ENCODE measurements around the gene PEX14.
"Not testable (repeated sequence)": the region's sequence is repeated elsewhere in the genome, so short reads cannot be mapped to it uniquely, and the experiment has no call there.

Gene PEX14

GRCh38 chr1:10494418-10494753 is 19.6 kb downstream of the PEX14 start:
- DNase-seq (ENCODE audit: low read depth in 4 of 4, low spot score in 1 of 4) = no peak

DNA sequence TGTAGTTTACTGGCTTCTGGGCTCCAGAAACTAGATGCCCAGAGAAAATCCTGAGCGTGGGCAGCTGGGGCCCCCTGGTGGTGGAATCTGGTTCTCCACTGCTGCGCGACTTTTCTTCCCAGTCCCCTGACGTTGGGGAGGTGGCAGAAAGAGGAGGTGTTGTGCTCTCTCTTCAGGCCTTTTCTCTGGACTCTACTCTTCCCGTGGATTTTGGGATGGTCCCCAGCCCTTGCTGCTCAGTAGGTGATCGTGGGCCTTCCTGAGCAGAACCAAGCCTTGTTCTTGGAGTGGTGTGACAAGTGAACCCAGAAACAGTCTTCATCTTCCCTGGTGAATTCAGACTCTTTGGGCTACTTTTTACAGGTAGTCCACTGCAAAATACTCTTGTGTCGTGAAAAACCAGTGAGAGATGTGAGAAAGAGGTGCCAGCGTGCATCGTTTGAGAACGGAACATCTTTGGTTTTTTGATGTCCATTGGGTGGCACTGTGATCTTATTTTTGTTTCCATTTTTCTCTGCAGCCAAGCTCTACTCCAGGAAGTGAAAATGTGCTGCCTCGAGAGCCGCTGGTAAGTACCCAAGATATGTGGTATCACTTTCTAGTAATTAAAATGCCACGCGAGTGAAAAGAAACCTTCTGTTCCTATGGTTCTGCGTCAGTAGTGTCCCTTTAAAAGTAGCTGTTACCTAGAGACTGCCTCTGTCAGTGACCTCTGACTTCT is 20.2 kb downstream of the PEX14 start:
- DNase-seq (ENCODE audit: low read depth in 4 of 4, low spot score in 1 of 4) = peak; percentile 60 to 72 (median 69)

DNA sequence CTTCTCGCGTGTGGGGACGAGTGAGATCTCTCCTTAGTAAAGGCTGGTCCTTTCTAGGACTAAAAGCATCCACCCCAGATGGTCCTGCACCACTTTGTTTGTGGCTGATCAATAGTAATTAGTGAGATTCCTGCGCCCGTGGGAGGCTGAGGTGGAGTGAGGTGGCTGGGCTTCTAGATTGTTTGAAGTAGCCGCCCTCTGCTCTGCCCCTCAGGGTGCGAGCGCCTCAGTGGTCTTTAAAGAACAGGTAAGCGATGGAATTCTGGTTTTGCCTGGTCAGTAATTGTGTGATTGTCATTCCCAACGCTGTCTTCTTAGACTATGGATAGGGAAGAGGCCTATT is 20.7 kb downstream of the PEX14 start:
- DNase-seq (ENCODE audit: low read depth in 4 of 4, low spot score in 1 of 4) = no peak

DNA sequence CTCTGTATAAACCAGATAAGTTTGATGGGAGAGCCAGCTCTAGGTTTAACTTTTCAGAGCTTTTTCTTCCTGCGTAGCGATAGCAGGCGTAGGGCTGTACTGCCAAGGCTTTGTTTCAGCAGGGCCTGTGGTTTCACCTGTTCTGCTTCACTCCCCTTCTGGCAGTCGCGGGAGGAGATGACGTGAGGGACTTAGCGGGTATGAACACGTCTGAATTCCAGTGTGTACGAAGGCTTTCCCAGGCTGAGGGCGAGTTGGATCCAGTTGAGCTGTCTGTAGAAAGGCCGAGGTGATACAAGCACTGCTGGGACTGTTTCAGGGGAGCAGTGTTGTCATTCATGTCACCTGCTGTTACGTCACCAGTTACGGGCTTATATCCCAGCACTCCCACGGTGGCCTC is 21.2 kb downstream of the PEX14 start:
- no peak for DNase-seq (ENCODE audit: low read depth in 4 of 4, low spot score in 1 of 4)

GRCh38 chr1:10497109-10497508 is 22.4 kb downstream of the PEX14 start:
- no peak for DNase-seq (ENCODE audit: low read depth in 4 of 4, low spot score in 1 of 4)

- DNase-seq (ENCODE audit: low read depth in 4 of 4, low spot score in 1 of 4) = no peak
These were observed 23.5 kb downstream of the PEX14 start for GRCh38 chr1:10498231-10498630.

GRCh38 chr1:10502206-10502605 is 27.5 kb downstream of the PEX14 start:
- no peak for DNase-seq (ENCODE audit: low read depth in 4 of 4, low spot score in 1 of 4)

GRCh38 chr1:10504249-10504648 is 29.5 kb downstream of the PEX14 start:
- no peak for DNase-seq (ENCODE audit: low read depth in 4 of 4, low spot score in 1 of 4)

DNA sequence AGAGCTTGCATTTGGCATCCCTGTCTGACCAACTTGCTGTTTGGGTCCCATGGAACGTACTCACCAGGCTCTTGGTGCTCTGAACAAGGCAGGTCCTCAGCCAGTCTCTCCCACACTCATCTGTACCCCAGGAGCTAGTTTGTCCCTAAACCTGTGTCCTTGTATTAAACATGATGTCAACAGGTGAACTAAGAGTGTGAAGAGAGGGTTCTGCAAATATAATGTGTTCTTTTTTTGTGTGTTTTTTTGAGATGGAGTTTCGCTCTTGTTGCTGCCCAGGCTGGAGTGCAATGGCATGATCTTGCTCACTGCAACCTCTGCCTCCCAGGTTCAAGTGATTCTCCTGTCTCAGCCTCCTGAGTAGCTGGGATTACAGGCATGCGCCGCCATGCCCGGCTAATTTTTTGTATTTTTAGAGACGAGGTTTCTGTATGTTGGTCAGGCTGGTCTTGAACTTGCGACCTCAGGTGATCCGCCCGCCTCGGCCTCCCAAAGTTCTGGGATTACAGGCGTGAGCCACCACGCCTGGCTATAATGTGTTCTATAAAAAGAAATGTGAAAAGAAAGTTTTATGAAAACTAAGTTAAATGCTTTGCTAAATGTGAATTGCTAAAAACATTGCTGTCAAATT is 31.4 kb downstream of the PEX14 start:
- not testable (repeated sequence) for DNase-seq (ENCODE audit: low read depth in 4 of 4, low spot score in 1 of 4)

DNA sequence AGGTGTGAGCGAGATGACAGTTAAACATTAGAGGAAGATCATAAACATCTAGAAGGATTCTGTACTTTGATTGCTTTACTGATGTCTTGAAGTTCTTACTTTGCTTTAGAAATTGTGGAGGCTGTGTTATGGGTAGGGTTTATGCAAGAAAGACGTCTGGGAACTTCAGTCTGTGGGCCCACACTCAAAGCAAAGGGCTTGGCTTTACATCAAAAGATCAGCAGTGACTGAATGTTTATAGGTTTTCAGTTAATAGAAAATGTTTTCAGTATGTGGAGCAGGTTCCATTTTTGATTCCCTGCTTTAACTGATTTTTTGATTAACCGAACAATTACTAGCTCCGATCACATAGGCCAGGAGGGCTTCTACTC is 31.9 kb downstream of the PEX14 start:
- no peak for DNase-seq (ENCODE audit: low read depth in 4 of 4, low spot score in 1 of 4)

GRCh38 chr1:10507111-10507879 is 32.5 kb downstream of the PEX14 start:
- DNase-seq (ENCODE audit: low read depth in 4 of 4, low spot score in 1 of 4) = no peak

- DNase-seq (ENCODE audit: low read depth in 4 of 4, low spot score in 1 of 4) = no peak
These were observed 33.8 kb downstream of the PEX14 start for GRCh38 chr1:10508511-10508951.

- no peak for DNase-seq (ENCODE audit: low read depth in 4 of 4, low spot score in 1 of 4)
These were observed 35.2 kb downstream of the PEX14 start for GRCh38 chr1:10509809-10510509.

DNA sequence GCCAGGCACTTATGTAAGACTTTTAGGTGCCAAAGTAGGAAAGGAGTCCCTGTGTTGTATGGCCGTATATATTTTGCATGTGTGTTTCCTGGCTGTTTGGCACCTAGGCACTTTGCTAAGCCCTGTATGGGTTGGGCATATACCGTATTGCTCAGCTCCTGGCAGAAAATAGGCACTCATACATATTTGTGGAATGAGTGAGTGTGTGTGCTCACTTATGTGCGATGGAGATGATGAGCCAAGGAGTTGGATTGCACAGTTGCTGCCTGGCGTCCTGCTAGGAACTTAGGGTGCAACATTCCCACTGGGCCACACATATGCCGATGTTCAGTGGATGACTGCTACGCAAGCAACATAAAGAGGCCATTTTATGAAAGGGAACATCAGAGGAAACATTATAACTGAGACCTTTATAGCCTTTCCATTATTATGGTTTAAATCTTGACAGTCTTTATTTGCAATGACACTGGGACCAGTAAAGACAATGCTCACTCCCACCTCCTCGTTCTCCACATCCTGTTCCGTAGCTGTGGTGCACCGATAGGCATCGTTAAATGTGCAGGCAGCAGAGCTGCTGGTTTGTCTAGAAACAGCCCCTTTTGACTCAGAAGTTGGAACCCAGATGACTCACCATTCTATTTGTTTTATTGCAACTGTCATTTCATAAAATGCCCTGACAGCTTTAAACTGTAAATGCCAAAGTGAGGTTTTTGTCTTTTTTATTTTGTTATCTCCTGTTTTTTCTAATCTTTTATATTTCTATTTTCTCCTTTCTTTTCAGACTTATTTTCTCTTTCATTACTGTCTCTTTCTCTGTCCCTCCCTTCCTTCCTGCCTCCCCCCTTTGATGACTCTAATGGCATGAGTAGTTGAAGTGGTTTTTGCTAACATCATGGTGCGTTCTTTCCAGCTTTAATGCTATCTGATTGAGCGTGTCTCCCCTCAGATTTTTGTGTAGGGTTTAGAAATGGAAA is 36.1 kb downstream of the PEX14 start:
- peak; percentile 41 to 69 (median 54) for DNase-seq (ENCODE audit: low read depth in 4 of 4, low spot score in 1 of 4)

DNA sequence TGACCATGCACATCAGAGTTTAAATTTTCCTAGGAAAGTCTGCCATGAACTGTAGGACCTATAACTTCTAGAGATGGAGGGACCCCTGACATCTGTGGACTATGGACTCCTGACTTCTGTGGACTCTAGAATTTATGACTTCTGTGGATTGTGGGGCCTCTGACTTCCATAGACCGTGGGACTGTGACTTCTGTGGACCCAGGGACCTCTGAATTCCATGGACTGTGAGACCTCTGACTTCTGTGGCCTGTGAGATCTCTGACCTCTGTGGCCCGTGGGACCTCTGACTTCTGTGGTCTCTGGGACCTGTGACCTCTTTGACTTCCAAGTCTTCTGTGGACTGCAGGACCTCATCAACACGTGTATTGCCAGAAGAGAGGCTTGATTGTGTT is 36.7 kb downstream of the PEX14 start:
- no peak for DNase-seq (ENCODE audit: low read depth in 4 of 4, low spot score in 1 of 4)

- DNase-seq (ENCODE audit: low read depth in 4 of 4, low spot score in 1 of 4) = no peak
These were observed 38.4 kb downstream of the PEX14 start for GRCh38 chr1:10513199-10513598.

DNA sequence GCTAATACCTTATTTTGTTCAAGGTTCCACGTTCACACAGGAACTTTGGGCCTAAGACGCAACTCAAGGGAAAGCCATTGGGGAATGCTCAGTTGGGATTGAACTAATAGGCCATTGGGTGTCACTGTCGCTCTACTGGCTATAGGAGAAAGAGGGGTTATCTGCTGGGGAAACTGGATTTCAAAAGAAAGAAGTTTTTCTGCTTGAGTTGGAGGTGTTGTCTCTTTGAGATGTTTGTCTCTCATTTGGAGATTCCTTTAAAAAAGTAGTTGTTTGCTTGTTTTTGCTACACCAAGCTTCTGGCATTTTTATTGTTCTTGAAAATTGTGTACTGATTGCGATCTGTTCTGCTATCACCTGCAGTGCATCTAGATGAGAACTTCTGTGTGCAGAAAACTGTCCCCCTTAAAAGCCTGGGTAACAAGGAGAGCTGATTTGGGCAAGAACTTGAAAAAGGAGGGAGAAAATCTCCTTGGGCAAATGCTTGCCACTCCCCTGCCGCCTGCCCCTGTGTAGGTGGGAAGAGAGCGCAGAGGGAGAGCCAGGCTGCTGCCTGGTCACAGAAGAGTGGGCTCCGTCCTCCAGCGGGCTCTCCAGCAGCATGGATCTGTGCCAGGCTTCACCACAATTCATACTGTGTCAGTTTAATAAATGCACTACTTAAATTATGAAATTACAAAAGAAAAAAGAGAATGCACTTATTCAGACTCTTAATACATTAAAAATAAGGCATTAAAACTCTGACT is 39.9 kb downstream of the PEX14 start:
- no peak for DNase-seq (ENCODE audit: low read depth in 4 of 4, low spot score in 1 of 4)

DNA sequence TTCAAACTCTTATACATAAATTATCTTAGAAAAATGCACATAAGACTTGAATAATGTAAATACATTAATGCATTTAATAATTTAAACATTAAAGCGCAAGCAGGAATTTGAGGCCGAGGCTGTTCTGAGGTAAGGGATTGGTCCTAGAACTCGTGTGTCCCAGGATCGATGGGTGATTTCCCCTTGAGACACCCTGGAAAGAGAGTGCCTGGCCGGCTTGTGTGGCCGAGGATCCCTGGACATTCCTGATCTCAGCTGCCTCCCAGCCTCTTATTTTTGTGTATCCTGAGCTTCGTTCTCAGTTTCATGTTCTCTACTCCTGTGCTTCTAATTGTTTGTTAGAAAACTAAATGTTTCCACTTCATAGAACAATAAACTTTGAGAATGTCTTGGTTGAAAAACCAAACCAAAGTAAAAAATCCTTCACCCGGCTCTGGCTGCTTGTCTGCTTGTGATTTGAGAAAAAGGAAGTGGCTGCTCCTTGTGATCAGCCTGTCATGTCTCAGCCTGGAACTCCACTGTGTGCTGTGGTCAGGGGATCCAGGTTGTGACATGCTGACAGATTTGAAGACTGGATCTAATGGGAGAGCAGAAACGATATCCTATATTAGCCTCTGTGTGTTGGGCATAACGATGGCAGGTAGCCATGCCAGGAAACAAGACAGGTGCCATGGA is 40.7 kb downstream of the PEX14 start:
- DNase-seq (ENCODE audit: low read depth in 4 of 4, low spot score in 1 of 4) = no peak

GRCh38 chr1:10515976-10516750 is 41.4 kb downstream of the PEX14 start:
- DNase-seq (ENCODE audit: low read depth in 4 of 4, low spot score in 1 of 4) = no peak
